GM10847 (cell line): ENCODE measurements around the gene TRIM8.

Source experiments
- POLR2A ChIP-seq: IDR thresholded peaks from 2 replicates; pipeline ENCODE4 v1.6.1; 2011; ENCODE audit not compliant: insufficient read length; ENCODE audit errors: extremely low read depth

Gene TRIM8

DNA sequence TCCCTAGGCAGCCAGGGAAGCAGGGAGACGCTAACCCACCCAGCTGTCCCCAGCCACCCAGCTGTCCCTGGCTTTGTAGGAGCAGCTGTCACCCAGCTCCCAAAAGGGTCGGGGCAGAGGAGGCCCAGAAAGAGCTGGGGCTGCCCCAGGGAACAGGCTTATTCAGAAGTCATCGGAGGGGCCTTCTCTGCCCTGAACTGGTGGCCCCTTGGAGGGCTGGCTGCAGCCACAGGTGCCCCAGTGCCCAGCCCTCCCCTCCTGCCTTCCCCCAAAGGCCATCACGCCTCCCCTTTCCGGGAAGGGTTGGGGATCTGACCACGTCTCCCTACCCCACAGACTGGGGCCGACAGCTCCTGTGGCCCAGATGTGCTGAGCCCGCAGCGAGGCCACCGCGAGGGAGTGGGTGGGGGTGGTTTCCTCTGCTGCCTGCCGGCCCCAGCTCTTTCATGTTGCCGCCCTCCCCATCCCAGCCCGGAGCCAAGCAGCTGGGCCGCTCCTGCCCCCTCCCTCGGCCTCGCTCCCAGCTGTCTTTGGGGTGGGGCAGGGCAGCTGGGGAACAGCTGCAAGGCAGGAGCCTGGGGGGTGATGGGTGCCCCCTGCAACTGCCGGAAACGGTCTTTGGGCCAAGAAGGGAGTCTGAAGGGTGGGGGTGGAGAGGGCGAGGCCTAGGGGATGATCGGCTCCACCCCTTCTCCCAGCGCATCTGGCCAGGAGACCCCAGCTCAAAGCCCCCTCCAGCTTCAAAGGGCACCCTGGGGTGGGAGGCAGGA, 16.8 kb downstream of the TRIM8 start:
- peak; percentile 17 for TF ChIP-seq POLR2A

DNA sequence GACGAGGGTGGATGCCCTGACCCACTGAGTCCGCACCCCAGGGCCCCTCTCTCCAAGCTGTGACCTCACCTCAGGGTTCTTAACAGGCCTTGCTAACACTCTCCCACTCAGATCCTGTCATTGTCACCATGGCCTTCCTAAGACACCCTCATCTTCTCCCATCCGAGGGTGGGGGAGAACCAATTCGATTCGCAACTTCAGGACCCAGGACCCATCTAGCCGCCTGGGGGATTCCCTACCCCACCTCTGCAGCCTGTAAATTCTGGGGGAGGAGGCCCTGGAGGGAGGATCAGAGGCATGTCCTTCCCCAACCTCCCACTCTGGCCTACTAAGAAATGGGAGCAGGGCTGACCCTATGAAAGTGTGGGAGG, 17.4 kb downstream of the TRIM8 start:
- no peak for TF ChIP-seq POLR2A

DNA sequence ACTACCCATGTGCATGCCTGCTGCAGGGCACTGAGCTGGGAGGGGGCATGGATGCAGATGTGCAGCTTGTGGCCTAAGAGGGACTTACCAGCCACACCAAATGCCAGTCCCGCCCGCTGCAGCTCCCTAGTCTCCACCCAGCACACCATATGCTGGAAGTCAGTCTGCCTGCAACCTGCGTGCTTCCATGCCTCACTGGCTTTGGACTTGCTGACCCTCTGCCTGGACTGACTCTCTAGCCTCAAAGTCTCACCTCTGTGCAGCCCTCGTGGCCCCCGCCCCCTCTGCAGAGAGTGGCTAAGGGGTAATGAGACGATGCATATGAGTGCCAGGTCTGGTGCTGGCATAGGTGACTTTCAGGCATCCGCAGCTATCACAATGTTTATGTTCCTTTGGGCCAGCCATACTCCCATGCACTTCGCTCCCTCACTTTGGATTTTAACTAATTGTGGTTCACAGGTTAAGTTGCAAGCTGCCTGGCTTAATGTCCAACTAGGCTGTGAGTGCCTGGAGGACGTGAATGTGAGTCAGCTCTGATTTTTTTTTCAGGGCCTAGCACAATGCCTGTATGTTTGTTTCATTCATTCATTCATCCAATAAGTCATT, 21.7 kb downstream of the TRIM8 start:
- TF ChIP-seq POLR2A, result no peak

DNA sequence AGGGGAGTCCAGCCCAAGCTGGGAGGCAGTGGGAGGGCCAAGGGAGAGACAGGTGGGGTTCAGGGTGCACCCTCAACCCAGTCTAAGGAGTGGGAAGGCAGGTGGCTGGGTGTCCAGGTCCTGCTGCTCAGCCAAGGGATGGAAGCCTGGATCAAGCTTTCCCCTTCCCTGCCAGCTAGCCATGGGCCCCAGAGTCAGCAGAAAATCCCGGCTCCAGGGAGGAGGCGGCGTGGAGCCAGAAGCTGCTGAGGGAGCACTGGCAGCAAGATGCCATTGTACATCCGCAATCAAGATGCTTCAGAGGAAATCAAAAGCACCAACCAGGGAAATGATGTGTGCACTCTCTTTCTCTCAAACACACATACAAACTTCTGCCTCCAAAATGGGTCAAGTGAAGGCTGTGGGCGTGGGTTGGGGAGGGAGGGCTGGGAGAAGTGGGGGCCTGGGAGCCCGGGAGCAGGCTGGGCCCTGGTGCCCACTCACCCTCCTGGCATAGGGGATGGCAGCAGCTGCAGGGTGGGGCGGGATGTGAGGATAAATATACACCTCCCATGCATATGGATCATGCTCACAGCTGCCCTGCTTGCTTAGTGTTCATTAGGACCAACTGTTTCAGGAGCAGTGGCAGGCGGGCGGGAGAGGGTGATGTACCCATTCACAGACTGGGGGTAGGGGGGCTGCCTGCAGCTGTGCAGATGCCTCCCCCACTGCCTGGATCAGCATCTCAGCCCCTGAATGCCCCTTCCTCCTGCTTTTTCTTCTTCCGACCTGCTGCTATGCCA, 24.2 kb downstream of the TRIM8 start:
- no peak for TF ChIP-seq POLR2A

DNA sequence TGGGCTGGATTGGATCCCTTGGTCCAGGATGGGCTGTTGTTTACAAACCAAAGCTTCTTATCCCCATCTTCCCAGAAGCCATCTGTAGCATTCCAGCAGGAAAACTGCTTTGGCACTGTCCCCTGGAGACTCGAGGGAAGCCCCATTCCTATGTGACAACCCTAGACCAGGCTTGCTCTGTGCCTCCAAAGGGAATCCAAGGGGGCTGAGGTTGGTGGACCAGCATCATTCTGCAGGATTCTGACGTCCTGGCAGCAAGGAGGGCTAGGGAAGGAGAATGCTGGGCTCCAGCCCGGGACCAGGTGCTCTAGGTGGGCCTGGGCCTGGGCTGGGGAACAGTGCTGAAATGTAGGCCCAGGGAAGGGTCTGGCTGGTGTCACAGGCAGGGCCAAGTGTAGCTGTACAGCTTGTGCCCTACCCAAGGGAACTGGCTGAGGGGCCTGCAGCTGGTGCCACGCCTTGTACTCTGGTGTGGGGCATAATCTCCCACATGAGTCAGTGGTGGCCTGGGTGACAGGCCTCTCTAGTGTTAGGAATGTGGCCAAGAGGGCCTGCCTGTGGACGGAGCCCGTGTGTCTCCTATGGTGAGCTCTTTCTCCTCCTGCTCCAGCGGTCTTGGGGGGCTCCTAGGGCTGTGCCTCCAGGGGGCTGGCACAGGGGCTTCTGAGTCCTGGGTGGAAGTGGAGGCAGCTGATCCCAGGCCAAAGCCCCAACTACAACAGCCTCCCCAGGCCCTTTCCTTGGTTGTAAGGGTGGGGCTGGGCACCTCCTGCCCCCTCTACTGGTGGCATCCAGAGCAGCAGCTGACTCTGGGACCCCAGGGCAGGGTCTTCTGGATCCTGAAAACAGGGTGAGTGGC, 25.2 kb downstream of the TRIM8 start:
- no peak for TF ChIP-seq POLR2A

DNA sequence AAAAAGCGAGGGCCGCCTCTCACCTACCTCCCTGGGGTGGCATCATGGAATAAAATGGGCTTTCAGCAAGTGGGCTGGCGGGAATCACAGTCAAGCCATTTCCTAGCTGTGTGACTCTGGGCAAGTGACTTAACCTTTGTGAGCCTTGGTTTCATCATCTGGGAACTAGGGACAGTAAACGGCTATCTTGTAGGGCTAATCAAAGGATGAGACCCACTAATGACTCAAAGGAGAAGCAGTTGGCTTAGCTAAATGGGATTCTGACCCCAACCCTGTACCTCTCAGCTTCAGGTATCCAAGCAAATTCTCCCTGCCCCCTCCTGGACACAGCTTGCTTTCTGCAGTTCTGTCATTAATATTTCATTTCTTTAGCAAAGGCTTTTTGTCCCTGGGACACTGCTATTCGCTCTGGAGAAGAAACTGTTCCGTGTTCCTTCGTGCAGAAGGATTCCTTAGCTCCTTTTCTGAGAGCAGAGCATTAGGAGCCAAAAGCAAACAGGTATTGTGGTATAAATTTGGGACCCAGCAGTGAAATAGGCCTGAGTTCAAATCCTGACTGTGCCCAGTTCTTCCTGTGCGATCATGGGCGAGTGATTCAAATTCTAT, 25.9 kb downstream of the TRIM8 start:
- no peak for TF ChIP-seq POLR2A

DNA sequence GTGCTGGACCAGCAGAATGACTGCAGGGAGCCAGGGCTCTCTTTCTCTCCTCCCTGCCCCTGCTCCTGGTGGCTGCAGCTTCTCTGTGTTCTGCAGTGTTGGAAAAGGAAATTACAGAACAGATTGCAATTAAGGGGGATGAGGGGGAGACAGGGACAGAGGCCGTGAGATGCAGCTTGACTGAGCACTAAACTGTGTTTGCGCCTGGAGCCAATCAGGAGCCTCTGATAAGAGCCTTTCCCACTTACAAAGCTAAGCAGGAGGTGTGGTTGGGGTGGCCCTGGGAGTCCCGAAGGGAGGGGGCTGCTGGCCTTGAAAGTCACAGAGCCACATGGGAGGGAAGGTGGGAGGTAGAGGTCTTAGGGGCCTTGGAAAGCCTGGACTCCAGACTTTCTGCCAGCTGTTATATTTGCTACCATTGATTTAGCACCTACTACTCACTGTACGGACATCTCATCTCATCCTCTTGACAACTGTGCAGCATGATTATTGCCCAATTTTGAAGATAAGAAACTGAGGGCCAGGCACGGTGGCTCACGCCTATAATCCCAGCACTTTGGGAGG, 26.7 kb downstream of the TRIM8 start:
- no peak for TF ChIP-seq POLR2A

DNA sequence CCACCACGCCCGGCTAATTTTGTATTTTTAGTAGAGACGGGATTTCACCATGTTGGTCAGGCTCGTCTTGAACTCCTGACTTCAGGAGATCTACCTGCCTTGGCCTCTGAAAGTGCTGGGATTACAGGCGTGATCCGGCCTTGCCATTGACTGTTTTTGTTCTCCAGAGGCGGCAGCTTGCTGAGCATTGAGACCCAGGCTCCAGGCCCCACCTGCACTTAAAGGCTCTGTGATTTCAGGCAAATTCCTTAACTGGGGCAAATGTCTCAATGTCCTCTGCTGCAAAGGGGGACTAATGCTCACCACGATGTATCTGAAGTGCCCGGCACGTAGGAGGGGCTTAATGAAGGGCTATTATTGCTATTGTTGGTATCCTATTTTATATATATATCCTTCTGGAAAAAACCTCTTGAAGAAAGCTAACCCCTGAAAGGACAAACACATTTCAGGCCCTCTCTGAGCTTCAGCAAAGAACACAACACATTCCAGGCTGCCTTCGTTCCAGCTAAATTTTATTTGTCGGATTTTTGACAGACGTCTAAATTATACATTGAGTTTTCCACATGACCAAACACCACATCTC, 29.0 kb downstream of the TRIM8 start:
- no peak for TF ChIP-seq POLR2A

DNA sequence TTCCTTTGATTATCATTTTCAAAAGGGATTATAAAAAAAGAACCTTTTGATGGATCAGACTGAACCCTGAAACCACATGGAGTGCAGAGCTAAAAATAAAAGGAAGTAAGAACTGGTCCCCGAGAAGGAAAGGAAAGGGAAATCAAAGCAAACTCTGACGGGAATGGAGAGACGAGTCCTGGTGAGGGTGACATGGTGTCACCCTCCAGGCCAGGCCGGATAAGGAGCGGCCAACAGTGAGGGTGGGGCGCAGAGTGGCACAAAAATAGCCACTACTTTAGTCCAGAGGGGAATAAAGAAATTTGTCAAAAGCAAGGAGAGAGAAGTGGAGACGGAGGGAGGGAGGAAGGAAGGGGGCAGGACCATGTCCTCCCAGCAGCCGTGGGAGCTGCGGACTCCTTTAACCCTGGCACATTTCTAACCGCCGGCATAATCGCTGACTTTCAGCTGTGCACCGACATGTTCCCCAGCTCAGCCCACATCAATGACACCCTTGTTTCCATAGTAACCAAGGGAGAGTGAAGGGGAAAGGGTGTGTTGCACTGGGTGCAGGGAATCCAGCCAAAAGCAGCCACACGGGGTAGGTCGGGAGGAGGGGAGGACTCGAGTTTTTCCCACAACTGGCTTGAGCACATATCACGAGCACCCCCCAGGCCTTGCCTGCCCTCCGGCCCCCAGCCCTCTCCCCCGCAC, 29.7 kb downstream of the TRIM8 start:
- no peak for TF ChIP-seq POLR2A

DNA sequence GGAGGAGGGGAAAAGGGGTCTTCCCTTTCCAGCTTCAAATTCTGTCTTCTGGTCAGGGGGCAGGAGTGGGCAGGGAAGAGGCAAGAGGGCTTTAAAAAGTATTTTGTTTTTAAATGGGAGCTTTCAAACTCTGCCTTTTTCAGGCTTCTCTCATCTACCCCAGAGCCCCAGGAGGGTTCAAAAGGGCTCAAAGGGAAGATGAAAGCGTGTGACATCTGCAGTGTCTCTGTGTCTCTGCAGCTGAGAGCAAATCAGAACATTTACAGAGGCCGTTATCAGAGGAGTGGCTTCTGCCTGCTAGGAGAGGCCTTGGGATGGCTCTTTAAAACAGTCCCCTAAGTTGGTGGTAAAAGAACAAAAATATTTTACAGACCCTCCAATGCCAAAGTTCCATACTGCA, 30.3 kb downstream of the TRIM8 start:
- TF ChIP-seq POLR2A, result no peak

DNA sequence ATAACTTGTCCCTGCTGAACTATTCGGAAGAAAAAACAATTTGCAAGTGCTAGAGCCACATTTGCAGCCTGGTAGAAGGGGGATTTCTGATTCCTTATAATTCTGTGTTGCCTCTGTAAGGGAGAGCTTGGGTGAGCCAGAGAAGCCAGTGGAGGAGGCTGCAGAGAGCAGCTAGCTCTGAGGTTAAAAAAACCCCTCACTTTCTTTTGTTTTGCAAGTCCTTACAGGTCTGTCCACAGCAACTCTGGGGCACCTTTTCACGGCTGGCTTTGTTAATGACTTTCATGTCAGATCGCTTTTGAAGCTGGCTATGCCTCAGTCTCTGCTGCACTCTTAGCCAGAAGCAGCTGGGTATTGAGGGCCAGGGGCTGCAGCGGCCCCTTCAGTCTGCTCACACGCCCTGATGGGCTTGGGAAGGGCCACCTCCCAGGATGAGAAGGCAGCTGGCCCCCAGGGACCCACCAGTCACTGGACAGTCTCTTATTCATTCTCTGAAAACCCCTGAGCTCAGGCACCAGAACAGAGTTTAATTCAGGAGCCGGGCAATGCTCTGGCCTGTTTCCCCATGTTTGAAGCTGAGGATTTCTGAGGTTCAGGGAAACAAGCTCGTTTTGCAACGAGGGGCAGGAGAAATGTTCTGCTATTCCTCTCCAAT, 30.9 kb downstream of the TRIM8 start:
- no peak for TF ChIP-seq POLR2A

DNA sequence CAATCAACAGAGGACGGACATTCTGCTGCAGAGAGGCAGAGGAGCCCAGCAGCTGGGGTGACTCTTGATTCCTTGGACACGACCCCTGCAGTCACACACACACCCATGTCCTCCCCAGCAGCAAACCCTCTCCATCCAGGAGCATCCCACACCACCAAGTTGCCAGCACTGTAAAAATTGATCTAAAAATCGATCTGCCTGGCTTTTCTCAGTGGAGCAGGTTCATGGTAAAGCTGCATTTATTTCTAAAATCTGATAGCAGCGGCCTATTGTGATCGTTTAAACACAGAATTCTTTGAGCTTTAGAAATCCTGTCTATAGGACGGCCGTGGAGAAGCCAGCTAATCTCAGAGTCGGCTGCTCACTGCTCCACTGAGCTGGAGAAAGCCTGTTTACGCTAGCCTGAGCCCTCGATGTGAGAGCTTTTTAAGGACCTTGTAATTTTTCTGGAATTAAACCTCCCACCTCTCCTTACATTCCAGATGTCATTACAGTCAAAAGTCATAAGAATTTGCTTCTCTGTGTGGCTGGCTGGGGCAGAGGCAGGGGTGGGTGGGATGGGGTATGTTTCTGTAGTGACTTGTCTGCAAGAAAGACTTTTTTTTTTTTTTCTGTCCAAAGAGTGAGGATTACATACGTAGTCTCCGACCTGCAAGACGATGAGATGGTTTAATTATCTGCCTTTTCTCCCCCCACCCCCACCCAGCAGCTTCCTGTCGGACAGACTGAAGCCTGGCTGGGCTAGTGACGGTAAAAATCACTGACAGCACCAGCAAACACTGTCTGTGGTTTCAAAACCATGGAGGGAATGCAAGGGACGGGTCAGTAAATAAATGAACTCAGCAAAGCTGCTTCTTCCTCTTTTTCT, 31.6 kb downstream of the TRIM8 start:
- TF ChIP-seq POLR2A, result no peak

DNA sequence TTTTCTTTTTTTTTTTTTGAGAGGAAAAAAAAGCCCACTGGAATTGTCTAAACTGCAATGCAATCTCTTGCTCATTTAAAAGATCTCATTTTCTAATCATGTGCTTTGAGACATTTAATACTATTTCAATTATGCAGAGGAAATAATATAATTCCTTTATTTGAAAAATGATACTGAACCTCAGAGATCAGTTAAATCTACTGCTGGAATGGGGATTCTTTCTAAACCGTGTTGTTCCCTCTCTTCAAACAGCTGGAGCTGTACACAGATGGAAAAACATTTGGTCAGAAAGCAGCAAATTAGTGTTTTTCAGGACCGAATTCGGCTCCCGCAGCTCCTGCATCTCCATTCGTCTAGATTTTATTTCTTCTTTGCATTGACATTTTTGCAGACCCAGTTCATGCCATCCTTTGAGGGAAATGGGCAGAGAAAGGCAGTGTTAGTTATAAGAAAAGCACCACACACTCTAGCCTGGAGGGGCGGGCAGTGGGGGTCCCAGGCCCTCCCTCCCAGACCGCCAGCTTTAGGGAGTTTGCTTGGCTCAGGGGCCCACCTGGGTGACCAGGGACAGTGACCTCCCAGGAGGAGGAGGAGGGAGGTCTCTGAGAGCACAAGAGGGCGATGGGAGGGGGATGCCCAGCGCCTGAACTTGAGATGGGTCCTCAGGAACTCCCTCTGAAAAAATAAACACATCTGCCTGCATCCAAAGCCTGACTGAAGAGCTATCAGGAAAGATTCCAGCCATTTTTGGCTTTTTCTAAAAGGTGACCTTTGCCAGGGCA, 32.4 kb downstream of the TRIM8 start:
- TF ChIP-seq POLR2A, result no peak
